Stimulated activated CD8-positive, alpha-beta memory T cell treated with anti-CD3 and anti-CD28 coated beads, Interleukin-4, amount 100 ng/mL, for 48 hours (primary cell): ENCODE data around the gene IRS4.

Experiments
- DNase-seq: peaks from one replicate; pipeline ENCODE4 v3.0.0-alpha.2; 2020

Gene IRS4

GRCh38 chrX:108736509-108737479 lies at the start of gene IRS4:
Gene IRS4 (minus strand): TSS chrX:108736563.
- no peak for DNase-seq

GRCh38 chrX:108772549-108772948 lies 36.2 kb upstream of the IRS4 start:
- DNase-seq = no peak

GRCh38 chrX:108763559-108763958 lies 27.2 kb upstream of the IRS4 start:
- DNase-seq = no peak

- no peak for DNase-seq
Observed at GRCh38 chrX:108740299-108740774, 4.0 kb upstream of the IRS4 start.

- no peak for DNase-seq
Observed at GRCh38 chrX:108737754-108738153, 1.4 kb upstream of the IRS4 start.

- no peak for DNase-seq
Observed at GRCh38 chrX:108735679-108736508, 469 bp downstream of the IRS4 start.

GRCh38 chrX:108735091-108735678 lies 1.2 kb downstream of the IRS4 start:
- no peak for DNase-seq

- no peak for DNase-seq
Observed at GRCh38 chrX:108734426-108734825, 1.9 kb downstream of the IRS4 start.

GRCh38 chrX:108732630-108733321 lies 3.6 kb downstream of the IRS4 start:
- DNase-seq = no peak

GRCh38 chrX:108731153-108731552 lies 5.2 kb downstream of the IRS4 start:
- no peak for DNase-seq

GRCh38 chrX:108726748-108727147 lies 9.6 kb downstream of the IRS4 start:
- DNase-seq = no peak

GRCh38 chrX:108722561-108722960 lies 13.8 kb downstream of the IRS4 start:
- no peak for DNase-seq

- DNase-seq = no peak
Observed at GRCh38 chrX:108712886-108713285, 23.5 kb downstream of the IRS4 start.

- DNase-seq = no peak
Observed at GRCh38 chrX:108704839-108705238, 31.5 kb downstream of the IRS4 start.

GRCh38 chrX:108702530-108702929 lies 33.8 kb downstream of the IRS4 start:
- no peak for DNase-seq

GRCh38 chrX:108701633-108702032 lies 34.7 kb downstream of the IRS4 start:
- DNase-seq = no peak

- DNase-seq = no peak
Observed at GRCh38 chrX:108699368-108699767, 37.0 kb downstream of the IRS4 start.

GRCh38 chrX:108696690-108697089 lies 39.7 kb downstream of the IRS4 start:
- no peak for DNase-seq
